ENCODE results near the gene EIF4EBP3. TPM values are rescaled to one million over a fixed set of nuclear protein-coding genes. Genes with fewer than 3 reads are reported as not detected.

The EIF4EBP3 gene
- polyA plus RNA-seq, 1 donor (not counting 4 experiments of a cell fraction or from before 2014, with no cell fraction given): 5.2 TPM

GRCh38 chr5:140596321-140596741 is 48.9 kb downstream of the EIF4EBP3 start:
- no peaks in the 10 kb centered on the region for H3K79me2 ChIP-seq (ENCODE audit: control insufficient read depth, insufficient read depth, low read length)
- H4K20me1 ChIP-seq (ENCODE audit: control insufficient read depth, extremely low read depth, insufficient read depth, low read length): no peaks in the 10 kb centered on the region
- no peak for FAIRE-seq
- H3K4me1 ChIP-seq (ENCODE audit: control insufficient read depth, extremely low read depth, insufficient read depth, low read length): peaks cover 10% of the 10 kb centered on the region
- H3K4me2 ChIP-seq (ENCODE audit: control insufficient read depth, extremely low read depth, insufficient read depth, low read depth, low read length): no peak overlapping the region
- no peak overlapping the region for H2AFZ ChIP-seq (ENCODE audit: control insufficient read depth, low read length)
- no peak for TF ChIP-seq CTCF (optimal IDR thresholded peaks at IDR 0.05 in 1 of 3, IDR thresholded peaks at IDR 0.05 in 1 of 3, conservative IDR thresholded peaks at IDR 0.05 in 1 of 3; ENCODE audit: extremely low read depth in 1 of 3, insufficient read depth in 2 of 3, low read length in 3 of 3)
- no peak for TF ChIP-seq EZH2 (IDR thresholded peaks at IDR 0.05; ENCODE audit: low read length)
- DNase-seq (ENCODE audit: low read depth, low spot score): no peak
- no peaks in the 10 kb centered on the region for H3K9me3 ChIP-seq (ENCODE audit: control insufficient read depth, low read depth, low read length)
- no peaks in the 10 kb centered on the region for H3K36me3 ChIP-seq (ENCODE audit: control insufficient read depth in 2 of 2, extremely low read depth in 1 of 2, insufficient read depth in 2 of 2, low read length in 2 of 2)
- no peak overlapping the region for H3K9ac ChIP-seq (ENCODE audit: control insufficient read depth, extremely low read depth, insufficient read depth, low read length)
- H3K27me3 ChIP-seq (ENCODE audit: control insufficient read depth, extremely low read depth, insufficient read depth, low read length): no peaks in the 10 kb centered on the region
- no peaks in the 10 kb centered on the region for H3K9me1 ChIP-seq (ENCODE audit: control insufficient read depth, extremely low read depth, insufficient read depth, low read length)
- H3K27ac ChIP-seq (ENCODE audit: control insufficient read depth, insufficient read depth, low read length): no peak overlapping the region
- H3K4me3 ChIP-seq (ENCODE audit: control insufficient read depth in 2 of 3, extremely low read depth in 1 of 3, insufficient read depth in 2 of 3, low read depth in 1 of 3, low read length in 3 of 3): no peak overlapping the region
- dilution Hi-C loops (cut with MboI; ENCODE audit: extremely low pct_ligation_motif_present, low sequenced_read_pairs): no loop called here

- H3K9me3 ChIP-seq (ENCODE audit: control insufficient read depth, low read depth, low read length): no peaks in the 10 kb centered on the region
- TF ChIP-seq EZH2 (IDR thresholded peaks at IDR 0.05; ENCODE audit: low read length) (no peak), CTCF (optimal IDR thresholded peaks at IDR 0.05 in 1 of 3, IDR thresholded peaks at IDR 0.05 in 1 of 3, conservative IDR thresholded peaks at IDR 0.05 in 1 of 3; ENCODE audit: extremely low read depth in 1 of 3, insufficient read depth in 2 of 3, low read length in 3 of 3) (no peak)
- DNase-seq (ENCODE audit: low read depth, low spot score): no peak
- H3K9me1 ChIP-seq (ENCODE audit: control insufficient read depth, extremely low read depth, insufficient read depth, low read length): no peaks in the 10 kb centered on the region
- FAIRE-seq: no peak
- no peak overlapping the region for H3K9ac ChIP-seq (ENCODE audit: control insufficient read depth, extremely low read depth, insufficient read depth, low read length)
- no peaks in the 10 kb centered on the region for H3K36me3 ChIP-seq (ENCODE audit: control insufficient read depth in 2 of 2, extremely low read depth in 1 of 2, insufficient read depth in 2 of 2, low read length in 2 of 2)
- H4K20me1 ChIP-seq (ENCODE audit: control insufficient read depth, extremely low read depth, insufficient read depth, low read length): no peaks in the 10 kb centered on the region
- dilution Hi-C loops (cut with MboI; ENCODE audit: extremely low pct_ligation_motif_present, low sequenced_read_pairs): no loop called here
- no peak overlapping the region for H3K4me2 ChIP-seq (ENCODE audit: control insufficient read depth, extremely low read depth, insufficient read depth, low read depth, low read length)
- H3K4me1 ChIP-seq (ENCODE audit: control insufficient read depth, extremely low read depth, insufficient read depth, low read length): no peaks in the 10 kb centered on the region
- H2AFZ ChIP-seq (ENCODE audit: control insufficient read depth, low read length): no peak overlapping the region
- H3K4me3 ChIP-seq (ENCODE audit: control insufficient read depth in 2 of 3, extremely low read depth in 1 of 3, insufficient read depth in 2 of 3, low read depth in 1 of 3, low read length in 3 of 3): no peak overlapping the region
- H3K79me2 ChIP-seq (ENCODE audit: control insufficient read depth, insufficient read depth, low read length): no peaks in the 10 kb centered on the region
- H3K27ac ChIP-seq (ENCODE audit: control insufficient read depth, insufficient read depth, low read length): no peak overlapping the region
- H3K27me3 ChIP-seq (ENCODE audit: control insufficient read depth, extremely low read depth, insufficient read depth, low read length): no peaks in the 10 kb centered on the region
Measured at GRCh38 chr5:140598836-140599235, 51.4 kb downstream of the EIF4EBP3 start.

Small RNA genes lying within 50 kb of the gene (small RNA-seq; reads per million reads assigned to genes)
- gene RF00279 (ENCODE audit: insufficient read length in 3 of 3, low read depth in 3 of 3, low replicate concordance in 1 of 3) (0 reads per million in 3 experiments), gene RF00443 (ENCODE audit: insufficient read length in 3 of 3, low read depth in 3 of 3, low replicate concordance in 1 of 3) (0 reads per million in 3 experiments)

Other genes with a start within 250 kb of the EIF4EBP3 start
- gene PFDN1, start 244.6 kb upstream of the EIF4EBP3 start, polyA plus RNA-seq: 77.2 to 101 TPM (median 79.0 TPM) in 3 replicates
- gene HBEGF, start 201.1 kb upstream of the EIF4EBP3 start, polyA plus RNA-seq: 29.0 to 53.1 TPM (median 34.2 TPM) in 3 replicates
- gene SLC4A9, start 187.5 kb upstream of the EIF4EBP3 start, polyA plus RNA-seq: 0.04 to 0.14 TPM (median 0.07 TPM) in 3 replicates
- 39.5 to 65.9 TPM (median 54.3 TPM) in 3 replicates for gene ANKHD1, start 145.8 kb upstream of the EIF4EBP3 start, polyA plus RNA-seq
- 19.3 to 48.3 TPM (median 32.4 TPM) in 3 replicates for gene SRA1, start 9.8 kb downstream of the EIF4EBP3 start, polyA plus RNA-seq
- 6.7 to 12.4 TPM (median 7.1 TPM) in 3 replicates for gene APBB3, start 16.9 kb downstream of the EIF4EBP3 start, polyA plus RNA-seq
- 63.1 to 95.7 TPM (median 63.5 TPM) in 3 replicates for gene SLC35A4, start 17.2 kb downstream of the EIF4EBP3 start, polyA plus RNA-seq
- 0.06 to 0.19 TPM (median 0.18 TPM) in 3 replicates for gene CD14, start 85.5 kb downstream of the EIF4EBP3 start, polyA plus RNA-seq
- gene TMCO6, start 91.8 kb downstream of the EIF4EBP3 start, polyA plus RNA-seq: 7.6 to 9.2 TPM (median 7.9 TPM) in 3 replicates
- 65.6 to 143 TPM (median 101 TPM) in 3 replicates for gene NDUFA2, start 100.0 kb downstream of the EIF4EBP3 start, polyA plus RNA-seq
- gene IK, start 100.2 kb downstream of the EIF4EBP3 start, polyA plus RNA-seq: 76.4 to 119 TPM (median 118 TPM) in 3 replicates
- 21.6 to 29.3 TPM (median 22.1 TPM) in 3 replicates for gene WDR55, start 117.2 kb downstream of the EIF4EBP3 start, polyA plus RNA-seq
- 0.22 to 0.48 TPM (median 0.23 TPM) in 3 replicates for gene DND1, start 125.9 kb downstream of the EIF4EBP3 start, polyA plus RNA-seq
- gene HARS1, start 143.7 kb downstream of the EIF4EBP3 start, polyA plus RNA-seq: 72.0 to 115 TPM (median 87.8 TPM) in 3 replicates
- gene HARS2, start 143.8 kb downstream of the EIF4EBP3 start, polyA plus RNA-seq: 36.8 to 44.5 TPM (median 40.3 TPM) in 3 replicates
- 47.1 to 75.0 TPM (median 49.2 TPM) in 3 replicates for gene ZMAT2, start 152.8 kb downstream of the EIF4EBP3 start, polyA plus RNA-seq
- 0.03 to 0.07 TPM (median 0.06 TPM) in 3 replicates for gene PCDHA1, start 238.5 kb downstream of the EIF4EBP3 start, polyA plus RNA-seq
- gene PCDHA2, start 247.2 kb downstream of the EIF4EBP3 start, polyA plus RNA-seq: 0.01 TPM in 1 of 3 replicates, not detected in the others

All from keratinocyte (primary cell).